Activated T-helper 9 cell treated with anti-CD3 and anti-CD28 coated beads, Interleukin-2, amount 50 U/mL, for 16 hours (primary cell): Measurements from ENCODE around the gene EIF2B4.
"Not testable (repeated sequence)": the region's sequence is repeated elsewhere in the genome, so short reads cannot be mapped to it uniquely, and the experiment has no call there.

ENCODE experiments used
- DNase-seq: peaks from one replicate; pipeline ENCODE4 v3.0.0-alpha.2; 2020; ENCODE audit warnings: low read depth

Gene EIF2B4

DNA sequence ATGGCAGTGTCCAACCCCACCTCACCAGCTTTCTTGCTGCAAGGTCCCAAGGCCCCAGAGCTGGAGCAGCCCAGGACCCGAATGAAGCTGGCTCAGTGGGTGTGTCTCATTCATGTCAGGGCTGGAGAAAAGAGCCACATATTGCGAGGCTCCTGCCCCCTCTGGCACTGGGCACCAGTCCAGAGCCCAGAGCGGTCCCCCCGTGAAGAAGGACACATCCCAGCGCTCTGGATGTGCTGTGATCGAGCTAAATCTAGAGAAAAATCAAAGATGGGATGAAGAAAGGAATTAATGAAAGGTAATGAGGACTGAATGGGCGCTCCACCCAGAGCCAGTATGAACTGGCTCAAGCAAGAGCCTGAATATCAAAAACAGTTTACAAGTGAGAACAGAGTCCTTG lies 34.0 kb downstream of the EIF2B4 start:
- DNase-seq, result no peak

GRCh38 chr2:27335311-27335710 lies 34.8 kb downstream of the EIF2B4 start:
- no peak for DNase-seq

DNA sequence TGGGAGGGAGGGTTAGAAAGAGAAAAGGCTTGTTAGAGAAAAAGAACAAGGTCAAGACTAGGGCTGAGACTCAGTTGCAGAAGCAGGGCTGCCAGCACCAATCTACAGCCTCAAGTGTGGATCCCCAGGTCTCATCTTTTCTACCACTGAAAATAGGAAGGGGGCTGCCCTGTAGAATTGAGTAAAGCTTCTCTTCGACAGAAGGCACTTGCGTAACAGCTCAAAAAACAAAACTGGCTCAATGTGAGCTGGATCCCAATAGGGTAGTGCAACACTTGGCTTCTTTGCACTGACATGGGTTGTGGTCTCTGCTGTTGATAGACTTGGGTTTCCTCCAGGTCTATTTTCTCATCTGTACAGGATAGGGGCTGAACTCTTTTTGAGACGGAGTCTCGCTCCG lies 45.4 kb downstream of the EIF2B4 start:
- no peak for DNase-seq

- no peak for DNase-seq
These were observed 46.4 kb downstream of the EIF2B4 start for GRCh38 chr2:27323596-27324285.

GRCh38 chr2:27322766-27323595 lies 47.2 kb downstream of the EIF2B4 start, which contains the start of gene MPV17:
TSS of gene MPV17 (minus strand) at chr2:27323097. CDS start at chr2:27322517, 580 bp downstream.
- DNase-seq, result peak; percentile 82

- no peak for DNase-seq
These were observed 47.8 kb downstream of the EIF2B4 start for GRCh38 chr2:27322301-27322765.

GRCh38 chr2:27320958-27321543 lies 49.1 kb downstream of the EIF2B4 start:
- no peak for DNase-seq

- DNase-seq, result not testable (repeated sequence)
These were observed 50.3 kb downstream of the EIF2B4 start for GRCh38 chr2:27319839-27320238.

- DNase-seq, result no peak
These were observed 53.3 kb downstream of the EIF2B4 start for GRCh38 chr2:27316655-27317412.

DNA sequence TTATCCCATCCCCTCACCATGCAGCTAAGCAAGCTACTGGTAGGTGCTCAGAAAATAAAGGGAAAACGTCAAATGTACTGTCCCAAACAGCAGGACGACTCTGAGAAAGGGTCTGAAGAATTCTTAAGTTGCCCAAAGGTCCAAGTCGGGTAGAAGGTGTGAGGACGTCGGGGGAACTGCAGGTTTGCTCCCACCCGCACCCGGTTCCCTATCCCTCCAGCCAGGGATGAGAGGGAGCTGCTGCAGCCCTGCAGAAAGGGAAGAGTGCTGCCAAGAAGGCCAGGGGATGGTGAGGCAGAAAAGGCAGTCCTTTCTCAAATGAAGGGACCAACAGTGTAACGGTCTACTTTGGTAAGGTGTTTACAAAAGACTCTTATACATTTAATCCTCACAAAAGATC lies 55.0 kb downstream of the EIF2B4 start:
- no peak for DNase-seq

GRCh38 chr2:27314709-27315108 lies 55.4 kb downstream of the EIF2B4 start:
- no peak for DNase-seq
